IPS-20b (cell line): ENCODE data around the gene XCL1.

Experiments used
- H3K27ac ChIP-seq: one replicate; pipeline ENCODE4 v1.5.1; 2013; ENCODE audit warnings: low read length
- H3K27me3 ChIP-seq: 2 replicates; pipeline ENCODE4 v1.6.1; 2013; ENCODE audit warnings: mild to moderate bottlenecking, low read length, inconsistent platforms; ENCODE audit not compliant: insufficient read depth
- H3K36me3 ChIP-seq: 2 replicates; pipeline ENCODE4 v1.6.1; 2013; ENCODE audit warnings: low read depth, mild to moderate bottlenecking, inconsistent platforms, low read length, moderate library complexity; ENCODE audit not compliant: insufficient read depth
- H3K4me1 ChIP-seq: 2 replicates; pipeline ENCODE4 v1.6.1; 2013; ENCODE audit warnings: mild to moderate bottlenecking, control low read depth, inconsistent platforms, low read length, moderate library complexity; ENCODE audit not compliant: insufficient read depth
- H3K4me3 ChIP-seq: 2 replicates; pipeline ENCODE4 v1.5.1; 2013; ENCODE audit warnings: mild to moderate bottlenecking, low read length, inconsistent platforms
- H3K9ac ChIP-seq: 2 replicates; pipeline ENCODE4 v1.6.1; 2013; ENCODE audit warnings: low read depth, mild to moderate bottlenecking, inconsistent platforms, low read length, moderate library complexity
- H3K9me3 ChIP-seq: 2 replicates; pipeline ENCODE4 v1.6.1; 2013; ENCODE audit warnings: mild to moderate bottlenecking, low read depth, low read length, inconsistent platforms; ENCODE audit not compliant: insufficient read depth

The XCL1 gene

DNA sequence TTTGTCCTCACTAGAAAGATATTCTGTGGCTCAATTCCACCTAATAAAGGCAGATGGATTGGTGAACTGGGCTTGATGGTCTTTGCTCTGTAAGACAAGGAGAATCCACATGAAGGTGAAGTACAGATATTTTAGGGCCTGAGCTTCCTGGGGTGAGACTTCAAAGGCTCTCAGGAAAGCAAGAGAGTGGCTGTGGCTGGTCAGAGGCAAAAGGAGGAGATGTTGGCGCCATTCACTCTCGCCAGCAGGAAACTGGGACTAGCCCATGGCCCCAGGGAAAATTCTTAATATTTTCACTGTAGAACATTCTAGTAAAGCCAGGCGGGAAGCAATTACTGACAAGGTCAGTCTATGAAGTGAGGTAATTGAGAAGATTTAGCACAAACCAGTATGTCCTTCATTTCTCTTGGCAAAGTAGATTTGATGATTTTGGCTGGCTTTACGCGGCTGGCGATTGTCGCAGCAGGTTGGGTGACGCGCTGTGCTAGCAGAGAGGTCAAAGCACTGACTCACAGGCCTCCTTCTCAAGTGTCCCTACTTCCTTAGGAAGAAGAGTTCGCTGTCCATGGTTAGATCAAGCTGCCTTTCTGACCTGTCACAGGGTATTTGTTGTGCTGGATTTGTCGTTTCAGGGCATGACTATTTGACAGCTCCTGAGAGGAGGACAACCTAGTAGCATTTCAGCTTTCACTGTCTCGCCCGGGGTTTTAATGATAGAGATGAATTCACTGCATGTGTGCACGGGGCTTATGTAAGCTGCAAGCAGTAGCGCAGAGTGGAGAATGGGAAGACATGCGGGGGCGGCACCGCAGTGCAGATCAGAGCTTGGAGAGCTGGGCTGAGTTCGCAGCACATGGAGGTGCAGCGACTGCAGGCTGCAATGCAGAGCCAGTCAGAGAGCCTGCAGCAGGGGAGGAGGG, 32.7 kb downstream of the XCL1 start:
- 0 out of 2 replicates have a peak, but pooled peaks cover 5% of the 10 kb centered on the region for H3K4me1 ChIP-seq
- no peaks in the 10 kb centered on the region for H3K27me3 ChIP-seq
- no peaks in the 10 kb centered on the region for H3K36me3 ChIP-seq
- H3K27ac ChIP-seq: no peak overlapping the region
- H3K4me3 ChIP-seq: no peak overlapping the region
- no peak overlapping the region for H3K9ac ChIP-seq
- H3K9me3 ChIP-seq: no peaks in the 10 kb centered on the region

DNA sequence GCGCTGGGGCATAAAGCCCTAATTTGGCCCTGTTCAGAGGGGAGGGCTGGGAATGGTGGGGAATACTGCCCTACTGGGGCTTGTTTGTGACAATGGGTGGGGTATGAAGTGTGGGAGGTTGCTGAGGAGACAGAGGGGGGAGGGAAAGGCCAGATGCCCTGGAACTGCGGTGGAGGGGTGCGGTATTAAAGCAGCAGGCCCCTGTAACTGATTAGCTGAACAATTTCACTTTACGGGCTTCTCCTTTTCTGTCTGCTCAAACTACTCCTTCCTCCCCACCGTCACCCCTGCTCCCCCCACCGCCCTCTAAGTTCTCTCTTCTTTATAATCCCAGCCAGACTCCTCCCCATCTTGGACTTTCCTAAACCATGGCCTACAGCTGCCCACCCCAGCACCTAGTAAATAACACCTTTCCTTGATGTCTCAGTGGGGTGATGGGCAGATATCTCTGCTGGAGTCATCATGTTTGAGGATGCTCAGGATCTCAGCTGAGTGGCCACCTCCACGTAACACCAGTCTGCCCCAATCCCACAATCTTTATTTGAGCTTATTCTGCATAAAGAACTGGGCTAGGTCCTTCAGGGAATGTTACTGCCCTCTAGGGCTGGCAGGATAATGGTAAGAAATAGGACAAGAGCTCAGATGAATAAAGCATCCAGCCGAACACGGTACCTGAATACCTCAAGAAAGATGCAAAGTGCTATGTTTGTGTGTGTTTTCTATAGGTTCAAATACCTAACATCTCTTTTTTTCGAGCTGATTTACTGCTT, 33.5 kb downstream of the XCL1 start:
- Histone ChIP-seq H3K27me3 (no peaks in the 10 kb centered on the region), H3K36me3 (no peaks in the 10 kb centered on the region), H3K27ac (no peak overlapping the region), H3K9me3 (no peaks in the 10 kb centered on the region), H3K4me1 (0 out of 2 replicates have a peak, but pooled peaks cover 5% of the 10 kb centered on the region), H3K4me3 (no peak overlapping the region), H3K9ac (no peak overlapping the region)

DNA sequence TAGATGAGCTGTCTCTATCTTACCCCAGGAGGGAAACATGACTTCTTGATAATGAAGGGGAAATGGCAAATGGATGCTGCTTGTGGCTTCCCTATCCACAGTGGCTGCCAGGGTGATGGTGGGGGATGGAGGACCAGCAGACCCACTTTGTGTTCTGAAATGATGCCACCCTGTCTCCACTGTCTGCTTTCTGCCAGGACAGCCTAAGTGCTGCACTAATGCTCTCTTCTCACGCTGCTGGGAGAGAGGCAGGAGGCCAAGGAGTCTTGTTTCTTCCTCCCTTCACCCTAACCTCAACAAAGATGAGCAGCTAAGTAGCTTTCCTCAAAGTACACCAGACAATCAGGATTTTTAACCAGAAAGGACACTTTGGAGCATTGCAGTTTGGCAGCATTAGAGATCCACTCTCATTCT, 36.6 kb downstream of the XCL1 start:
- Histone ChIP-seq H3K9ac (no peak overlapping the region), H3K4me3 (no peak overlapping the region), H3K4me1 (0 out of 2 replicates have a peak, but pooled peaks cover 5% of the 10 kb centered on the region), H3K27me3 (no peaks in the 10 kb centered on the region), H3K36me3 (no peaks in the 10 kb centered on the region), H3K9me3 (no peaks in the 10 kb centered on the region), H3K27ac (no peak overlapping the region)

DNA sequence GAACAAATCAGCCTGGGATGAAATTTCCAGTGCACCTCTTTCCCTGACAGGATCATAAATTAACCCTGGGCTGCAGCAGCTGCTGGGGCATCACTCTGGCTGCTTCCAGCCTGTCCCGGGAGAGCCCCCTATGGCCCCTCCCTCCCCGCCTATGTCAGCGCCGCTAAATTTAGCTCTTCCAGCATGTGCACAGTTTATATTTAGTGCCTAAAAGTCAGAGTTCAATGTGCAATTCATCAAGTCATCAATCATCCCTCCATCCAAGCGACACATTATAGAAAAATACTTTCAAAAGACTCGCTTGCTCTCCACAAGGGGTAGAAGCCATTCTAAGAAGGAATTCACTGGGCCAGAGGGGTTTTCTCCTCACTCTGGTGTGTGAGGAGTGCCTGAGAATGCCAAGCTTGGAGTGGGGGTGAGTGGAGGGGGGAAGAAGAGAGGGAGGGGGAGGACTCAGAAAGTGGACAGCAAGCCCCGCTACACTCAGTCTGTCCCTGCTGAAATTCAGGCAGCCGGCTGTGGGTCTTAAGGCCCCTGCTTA, 37.4 kb downstream of the XCL1 start:
- no peak overlapping the region for H3K4me3 ChIP-seq
- H3K4me1 ChIP-seq: 0 out of 2 replicates have a peak, but pooled peaks cover 5% of the 10 kb centered on the region
- no peaks in the 10 kb centered on the region for H3K9me3 ChIP-seq
- H3K27ac ChIP-seq: no peak overlapping the region
- no peaks in the 10 kb centered on the region for H3K36me3 ChIP-seq
- no peaks in the 10 kb centered on the region for H3K27me3 ChIP-seq
- H3K9ac ChIP-seq: no peak overlapping the region

DNA sequence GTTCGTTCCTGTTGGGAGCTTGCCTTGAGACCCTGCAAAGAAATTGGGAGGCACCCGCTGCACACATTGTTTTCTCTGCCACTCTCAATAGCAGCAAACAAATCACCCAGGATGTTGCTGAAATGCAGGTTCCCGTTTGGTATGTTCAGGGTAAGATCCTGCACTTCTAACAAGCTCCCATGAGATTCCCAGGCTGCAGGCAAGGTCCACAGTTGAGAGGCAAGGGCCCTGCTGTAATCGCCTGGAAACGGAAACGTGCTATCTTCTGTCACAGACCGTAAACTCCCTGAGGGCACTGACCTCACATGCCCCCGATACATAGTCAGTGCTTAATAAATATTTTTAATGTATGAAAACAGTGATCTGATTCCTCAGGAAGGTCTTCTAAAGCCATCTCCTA, 37.8 kb downstream of the XCL1 start:
- Histone ChIP-seq H3K4me1 (0 out of 2 replicates have a peak, but pooled peaks cover 5% of the 10 kb centered on the region), H3K9ac (no peak overlapping the region), H3K4me3 (no peak overlapping the region), H3K9me3 (no peaks in the 10 kb centered on the region), H3K27me3 (no peaks in the 10 kb centered on the region), H3K27ac (no peak overlapping the region), H3K36me3 (no peaks in the 10 kb centered on the region)

DNA sequence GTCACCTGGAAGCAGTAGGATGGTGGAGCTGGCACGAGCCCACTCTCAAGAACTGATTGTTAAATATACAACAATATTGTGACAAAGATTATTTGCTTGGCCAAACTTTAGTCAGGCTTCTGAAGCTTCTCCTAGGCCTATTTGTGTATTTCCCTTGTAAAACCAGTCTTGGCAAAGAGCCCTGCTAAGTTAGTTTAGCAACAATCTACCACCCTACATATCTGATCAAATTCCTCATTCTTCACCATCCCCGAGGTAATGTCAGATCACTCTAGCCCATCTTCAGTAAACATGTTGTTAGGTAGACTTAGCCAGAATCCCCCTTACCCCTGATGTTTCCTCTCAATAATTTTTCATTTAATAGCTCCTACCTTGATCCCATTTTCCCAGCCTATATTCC, 39.6 kb downstream of the XCL1 start:
- Histone ChIP-seq H3K9me3 (no peaks in the 10 kb centered on the region), H3K27ac (no peak overlapping the region), H3K9ac (no peak overlapping the region), H3K36me3 (no peaks in the 10 kb centered on the region), H3K4me1 (no peaks in the 10 kb centered on the region), H3K27me3 (no peaks in the 10 kb centered on the region), H3K4me3 (no peak overlapping the region)

DNA sequence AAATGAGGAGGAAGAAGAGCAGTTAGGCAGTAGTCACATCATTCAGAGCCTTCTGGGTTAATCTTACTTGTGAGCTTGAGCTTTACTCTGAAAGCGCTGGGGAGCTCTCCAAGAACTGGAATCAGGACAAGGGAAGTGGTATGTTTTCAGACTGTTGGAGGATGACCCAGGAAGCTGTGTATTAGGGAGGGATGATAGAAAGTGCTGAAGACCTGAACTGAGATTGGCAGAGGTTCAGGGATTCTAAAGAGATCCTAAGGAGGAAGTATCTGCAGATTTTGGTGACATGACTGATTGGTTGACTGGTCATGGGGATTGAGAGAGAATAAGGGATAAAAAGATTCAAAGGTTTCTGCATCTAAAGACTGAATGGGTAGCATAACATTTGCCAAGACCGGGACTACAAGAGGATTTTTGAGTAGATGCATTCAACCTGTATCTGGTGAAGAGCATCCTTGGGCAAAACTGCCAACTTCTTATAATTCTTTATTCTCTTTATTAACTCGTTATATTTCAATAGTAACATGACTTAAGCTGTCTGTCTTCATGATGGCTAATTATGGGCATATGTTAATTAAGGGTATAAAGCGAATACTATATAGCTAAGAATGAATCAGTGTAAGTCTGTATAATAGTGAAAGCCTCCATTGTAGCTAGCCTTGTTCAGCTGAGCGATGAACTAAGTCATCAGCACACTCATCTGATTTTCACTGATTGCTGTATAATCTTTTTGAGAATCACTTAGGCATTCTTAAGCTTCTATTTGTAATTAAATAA, 41.8 kb downstream of the XCL1 start:
- Histone ChIP-seq H3K9ac (no peak overlapping the region), H3K4me1 (no peaks in the 10 kb centered on the region), H3K36me3 (no peaks in the 10 kb centered on the region), H3K4me3 (no peak overlapping the region), H3K27ac (no peak overlapping the region), H3K27me3 (no peaks in the 10 kb centered on the region), H3K9me3 (no peaks in the 10 kb centered on the region)

DNA sequence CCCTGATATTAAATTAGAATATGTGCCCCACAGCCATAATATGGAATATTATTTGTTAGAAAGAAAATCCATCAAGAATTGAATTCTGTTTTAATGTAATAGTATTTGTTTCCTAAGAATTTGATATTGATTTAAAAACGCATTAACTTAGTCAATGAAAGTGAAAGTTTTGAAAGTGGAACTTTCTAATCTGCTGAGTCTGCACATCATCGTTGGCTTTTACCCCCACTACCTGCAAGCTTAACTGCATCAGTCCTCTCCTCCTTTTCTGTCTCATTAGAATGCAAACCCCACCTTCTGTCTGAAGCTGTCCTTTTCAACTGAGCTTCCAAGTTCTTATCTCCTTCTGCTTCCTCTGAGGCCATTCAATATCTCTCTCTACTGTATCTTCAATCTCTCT, 42.5 kb downstream of the XCL1 start:
- H3K9ac ChIP-seq: no peak overlapping the region
- no peaks in the 10 kb centered on the region for H3K4me1 ChIP-seq
- no peaks in the 10 kb centered on the region for H3K36me3 ChIP-seq
- no peak overlapping the region for H3K4me3 ChIP-seq
- no peaks in the 10 kb centered on the region for H3K9me3 ChIP-seq
- H3K27me3 ChIP-seq: no peaks in the 10 kb centered on the region
- H3K27ac ChIP-seq: no peak overlapping the region

DNA sequence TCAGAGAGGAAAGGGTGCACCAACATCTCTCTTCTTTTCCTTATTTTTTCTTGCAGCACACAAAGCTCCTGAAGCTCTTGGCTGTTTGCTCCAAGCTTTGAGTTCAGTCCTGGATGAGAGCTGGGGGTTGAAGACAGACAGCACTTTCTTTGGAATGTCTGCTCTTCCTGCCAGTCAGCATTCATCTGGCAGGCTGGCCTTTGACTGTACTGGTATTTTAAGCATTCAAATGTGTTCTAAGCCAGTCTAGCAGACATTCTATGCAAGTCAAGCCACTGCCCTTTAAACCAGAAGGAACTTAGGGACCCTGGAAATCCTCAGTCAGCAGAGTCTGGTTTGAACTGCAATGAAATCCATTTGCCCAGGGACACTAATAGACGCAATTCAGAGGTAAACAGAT, 45.0 kb downstream of the XCL1 start:
- Histone ChIP-seq H3K36me3 (no peaks in the 10 kb centered on the region), H3K27ac (no peak overlapping the region), H3K4me3 (no peak overlapping the region)

DNA sequence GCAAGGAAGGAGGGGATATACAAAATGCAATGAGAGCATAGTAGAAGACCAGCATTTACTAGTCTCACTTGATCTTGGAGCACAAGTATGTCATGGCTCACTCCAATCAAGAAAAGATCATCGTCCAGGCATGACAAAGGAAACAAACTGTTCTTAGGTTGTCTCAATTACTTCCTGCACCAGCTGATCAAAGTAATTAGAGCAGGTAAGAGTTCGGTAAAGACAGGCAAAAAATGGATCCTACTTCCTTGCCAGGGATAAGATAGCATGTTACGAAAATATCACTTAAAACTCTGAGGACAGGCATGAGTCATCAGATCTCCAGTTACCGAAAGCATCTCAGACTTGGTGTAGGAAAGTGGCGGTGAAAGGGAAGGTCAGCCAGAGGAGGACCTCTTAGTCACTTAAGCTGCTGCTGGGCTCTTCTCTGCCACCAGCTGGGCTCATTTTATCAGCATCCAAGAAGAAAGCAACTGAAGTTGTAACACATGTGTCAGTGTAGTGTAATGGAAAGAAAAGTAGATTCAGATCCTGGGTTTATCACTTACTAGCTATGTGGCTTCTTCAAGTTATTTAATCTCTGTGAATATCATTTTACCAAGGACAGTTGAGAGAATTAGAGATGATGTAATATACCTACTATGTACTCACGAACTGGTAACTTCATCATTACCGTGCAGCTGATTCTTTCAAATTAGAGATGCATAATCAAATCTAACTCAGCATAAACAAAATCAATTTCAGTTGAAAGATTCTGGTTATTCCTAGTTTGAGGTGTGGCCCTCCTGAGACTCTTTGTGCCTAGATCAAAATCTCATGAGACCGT, 46.8 kb downstream of the XCL1 start:
- Histone ChIP-seq H3K4me3 (no peak overlapping the region), H3K27ac (no peak overlapping the region), H3K9me3 (no peaks in the 10 kb centered on the region), H3K27me3 (no peaks in the 10 kb centered on the region), H3K36me3 (no peaks in the 10 kb centered on the region), H3K9ac (no peak overlapping the region), H3K4me1 (no peaks in the 10 kb centered on the region)

More for the DNA sequence above, 45.0 kb downstream of the XCL1 start:
- H3K4me1 ChIP-seq: no peaks in the 10 kb centered on the region
- H3K9me3 ChIP-seq: no peaks in the 10 kb centered on the region
- no peaks in the 10 kb centered on the region for H3K27me3 ChIP-seq
- H3K9ac ChIP-seq: no peak overlapping the region
